Lung (tissue), 12 donors: ENCODE results near the gene ZNF469. TPM values are rescaled to one million over a fixed set of nuclear protein-coding genes. Genes with fewer than 3 reads are reported as not detected.

Source experiments
- ATAC-seq: fragments of 200-7000 bp; cut with Tn5 transposase; one replicate; pipeline ENCODE4 v1.9.1; 2020; ENCODE audit warnings: moderate number of reproducible peaks; ENCODE audit not compliant: insufficient read depth, low FRiP score
- DNase-seq, 3 donors: peaks; one replicate each; pipeline ENCODE4 v3.0.0-alpha.2; 2013 to 2017
- H3K27ac ChIP-seq, 2 donors: one replicate each; pipeline ENCODE4 v1.5.1; 2013; ENCODE audit warnings: mild to moderate bottlenecking in 2 of 2, moderate library complexity in 2 of 2, control low read depth in 1 of 2, inconsistent platforms in 1 of 2, low read depth in 1 of 2, low read length in 1 of 2
- H3K27me3 ChIP-seq, 3 donors: one replicate each; pipeline ENCODE4 v1.5.1; 2013; ENCODE audit warnings: low read length in 2 of 3; ENCODE audit not compliant: control insufficient read depth in 3 of 3, insufficient read depth in 3 of 3
- H3K36me3 ChIP-seq, 4 donors: one replicate each; pipeline ENCODE4 v1.5.1; 2013; ENCODE audit warnings: low read length in 4 of 4, mild to moderate bottlenecking in 1 of 4, moderate library complexity in 1 of 4; ENCODE audit not compliant: control insufficient read depth in 4 of 4, insufficient read depth in 4 of 4
- H3K4me1 ChIP-seq, 5 donors: one replicate each; pipeline ENCODE4 v1.5.1; 2013; ENCODE audit warnings: low read length in 5 of 5, mild to moderate bottlenecking in 2 of 5, moderate library complexity in 1 of 5; ENCODE audit not compliant: control insufficient read depth in 5 of 5, insufficient read depth in 5 of 5
- H3K4me3 ChIP-seq: one replicate; pipeline ENCODE4 v1.5.1; 2013; ENCODE audit warnings: mild to moderate bottlenecking, control low read depth, moderate library complexity
- H3K9ac ChIP-seq, 2 donors: one replicate each; pipeline ENCODE4 v1.5.1; 2013; ENCODE audit warnings: low read length in 2 of 2, control low read depth in 1 of 2; ENCODE audit not compliant: insufficient read depth in 1 of 2
- H3K9me3 ChIP-seq, 4 donors: one replicate each; pipeline ENCODE4 v1.5.1; 2013; ENCODE audit warnings: low read length in 3 of 4, mild to moderate bottlenecking in 1 of 4, moderate library complexity in 1 of 4; ENCODE audit not compliant: control insufficient read depth in 4 of 4, insufficient read depth in 3 of 4
- CTCF ChIP-seq: IDR thresholded peaks from 2 replicates; pipeline ENCODE4 v1.5.1; 2012; ENCODE audit warnings: mild to moderate bottlenecking; ENCODE audit errors: control extremely low read depth, extremely low read depth
- WGBS, 2 donors: extraction: QIAGEN DNeasy Blood & Tissue Kit; methylation state at CpG; one replicate each; pipeline ENCODE4 v1.1.7; 2013; 5-methylcytosine and 5-hydroxymethylcytosine counted together
- polyA plus RNA-seq, 2 donors: library from polyadenylated mRNA; stranded (reverse); fragments of 200-250 nt; gene quantifications; one replicate each; pipeline ENCODE4 v1.2.1, GENCODE V29; 2013
- total RNA-seq, 2 donors: library from RNA; depleted of rRNA in 1 of 2; stranded (reverse); fragments of >200 nt in 1 of 2; gene quantifications; one replicate each; pipeline ENCODE4 v1.2.1, GENCODE V29; 2014 to 2021
- donor health status: control.
- donor health status: control.
- donor health status: Bipolar disorder and iron deficiency.
- donor health status: healthy.
- donor health status: DM: yes; HTN: yes; CAD: no.

ZNF469 gene
- total and polyA plus RNA-seq, 4 donors = 0.67 to 3.0 (median 1.5) TPM

DNA sequence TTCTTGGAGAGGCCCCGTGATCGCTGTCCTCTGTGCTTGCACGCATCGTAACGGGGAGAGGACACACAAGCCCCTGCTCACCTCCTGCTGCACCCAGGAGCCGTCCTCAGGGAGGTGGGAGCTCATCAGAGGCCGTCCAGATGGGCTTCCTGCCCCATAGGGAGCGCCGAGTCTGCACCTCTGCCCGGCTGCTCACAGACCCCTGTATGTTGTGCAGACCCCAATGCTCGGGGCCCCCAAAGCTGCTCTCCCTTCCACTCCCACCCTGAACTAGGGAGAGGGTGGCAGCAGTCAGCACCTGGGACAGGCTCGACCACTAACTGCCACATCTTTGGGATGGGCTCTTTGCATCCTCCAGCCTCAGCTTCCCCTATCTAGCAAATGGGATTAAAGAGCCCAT is 4.4 kb upstream of the ZNF469 start:
- TF ChIP-seq CTCF = no peak
- ATAC-seq (no peak), DNase-seq (no peak)
- H3K9me3 ChIP-seq = peaks cover 0 to 5% (median 0%) of the 10 kb centered on the region in 4 donors
- H3K27me3 ChIP-seq = peaks cover 0 to 7% (median 2%) of the 10 kb centered on the region in 3 donors
- no peak overlapping the region for H3K9ac ChIP-seq
- no peak overlapping the region for H3K27ac ChIP-seq
- no peaks in the 10 kb centered on the region for H3K36me3 ChIP-seq
- H3K4me1 ChIP-seq = no peaks in the 10 kb centered on the region
- 84 to 92% methylated on average over 12 of the region's 12 CpGs for WGBS, 2 donors
- H3K4me3 ChIP-seq = no peak overlapping the region

GRCh38 chr16:88378836-88379693 is 3.7 kb upstream of the ZNF469 start:
- H3K9ac ChIP-seq = no peak overlapping the region
- H3K4me1 ChIP-seq = peaks cover 0 to 4% (median 0%) of the 10 kb centered on the region in 5 donors
- WGBS, 2 donors = 85 to 89% methylated on average over 25 of the region's 25 CpGs
- DNase-seq (no peak), ATAC-seq (no peak)
- H3K27me3 ChIP-seq = peaks cover 0 to 10% (median 5%) of the 10 kb centered on the region in 3 donors
- TF ChIP-seq CTCF = no peak
- H3K4me3 ChIP-seq = no peak overlapping the region
- H3K27ac ChIP-seq = no peak overlapping the region
- peaks cover 0 to 5% (median 0%) of the 10 kb centered on the region in 4 donors for H3K9me3 ChIP-seq
- no peaks in the 10 kb centered on the region for H3K36me3 ChIP-seq

DNA sequence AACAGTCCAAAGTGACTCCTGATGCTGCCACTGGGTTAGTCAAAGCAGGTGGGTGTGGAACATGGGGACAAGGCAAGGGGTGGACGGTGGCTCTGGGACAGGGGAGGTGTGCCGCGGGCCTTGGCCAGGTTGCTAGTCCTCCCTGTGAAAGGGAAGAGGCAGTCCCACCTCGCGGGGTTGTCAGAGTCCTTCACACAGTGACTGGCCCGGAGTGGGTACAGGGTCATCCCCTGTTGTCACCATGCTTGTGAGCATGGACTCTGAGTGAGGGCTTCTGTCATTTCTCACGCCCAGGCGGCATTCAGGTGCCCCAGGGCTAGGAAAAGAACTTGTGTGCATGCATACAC is 3.1 kb upstream of the ZNF469 start:
- no peak overlapping the region for H3K27ac ChIP-seq
- no peaks in the 10 kb centered on the region for H3K36me3 ChIP-seq
- no peak for TF ChIP-seq CTCF
- no peak for ATAC-seq
- H3K4me1 ChIP-seq = peaks cover 0 to 5% (median 0%) of the 10 kb centered on the region in 5 donors
- no peak overlapping the region for H3K4me3 ChIP-seq
- 87 to 91% methylated on average over 8 of the region's 8 CpGs for WGBS, 2 donors
- peaks cover 0 to 16% (median 10%) of the 10 kb centered on the region in 3 donors for H3K27me3 ChIP-seq
- H3K9ac ChIP-seq = no peak overlapping the region
- DNase-seq = no peak
- H3K9me3 ChIP-seq = peaks cover 0 to 4% (median 0%) of the 10 kb centered on the region in 4 donors
